Measurements from ENCODE around the gene ADAM15.

The ADAM15 gene

GRCh38 chr1:155069551-155070157 lies 18.5 kb downstream of the ADAM15 start:
- peaks cover 3% of the 10 kb centered on the region for H3K4me1 ChIP-seq (ENCODE audit: control insufficient read depth, insufficient read depth, low read length)
- POLR2A ChIA-PET: no interaction called here
- no peak overlapping the region for H3K4me3 ChIP-seq (ENCODE audit: low read depth, low read length)
- no peaks in the 10 kb centered on the region for H3K9me3 ChIP-seq (ENCODE audit: control insufficient read depth, insufficient read depth, low read depth, low read length)
- H3K27ac ChIP-seq (ENCODE audit: extremely low read depth, low read depth, low read length): no peak overlapping the region
- CTCF ChIA-PET: interaction anchor here (0.6 to 8.0 kb wide), 6 partner anchors 8 to 98 kb away, joined by 3 to 66 read pairs (median 6); partner anchors contain the start of gene EFNA3
- peaks cover 0 to 5% of the 10 kb centered on the region in 2 experiments; a peak in 1 of 3 replicates for H3K36me3 ChIP-seq (ENCODE audit: control insufficient read depth in 2 of 2, insufficient read depth in 1 of 2, low read length in 2 of 2)
- TF ChIP-seq ZBTB8A (tag by site-specific recombination; IDR thresholded peaks at IDR 0.05) (0 out of 2 replicates have a peak, but pooled peaks have one; percentile 35), ZNF707 (tag by site-specific recombination; IDR thresholded peaks at IDR 0.05) (no peak), OSR2 (tag by site-specific recombination; IDR thresholded peaks at IDR 0.05) (peak; percentile 6; the same call in 1 of the 2 replicates), INSM2 (tag by site-specific recombination; IDR thresholded peaks at IDR 0.05) (no peak), ZBTB10 (tag by site-specific recombination; IDR thresholded peaks at IDR 0.05) (no peak), ZNF16 (tag by site-specific recombination; IDR thresholded peaks at IDR 0.05; ENCODE audit: low read depth) (no peak), KLF17 (tag by site-specific recombination; IDR thresholded peaks at IDR 0.05) (peak; percentile 86), ZNF23 (tag by site-specific recombination; IDR thresholded peaks at IDR 0.05; ENCODE audit: borderline replicate concordance) (no peak), ZNF518A (tag by site-specific recombination; conservative IDR thresholded peaks at IDR 0.05; ENCODE audit: low read depth) (no peak), ZNF169 (tag by site-specific recombination; IDR thresholded peaks at IDR 0.05) (no peak), SP3 (tag by site-specific recombination; IDR thresholded peaks at IDR 0.05) (peak; percentile 42), KLF1 (tag by site-specific recombination; IDR thresholded peaks at IDR 0.05) (peak; percentile 98), ZNF624 (tag by site-specific recombination; IDR thresholded peaks at IDR 0.05) (no peak), CTCF (tag by site-specific recombination; IDR thresholded peaks at IDR 0.05) (no peak), ZSCAN18 (tag by site-specific recombination; IDR thresholded peaks at IDR 0.05) (no peak), ATF2 (tag by site-specific recombination; IDR thresholded peaks at IDR 0.05; ENCODE audit: low read depth) (no peak), KLF16 (tag by site-specific recombination; IDR thresholded peaks at IDR 0.05) (peak; percentile 82; the same call in 1 of the 2 replicates), ZNF335 (tag by site-specific recombination; conservative IDR thresholded peaks at IDR 0.05) (no peak; the same call in 1 of the 2 replicates), ZNF138 (tag by site-specific recombination; IDR thresholded peaks at IDR 0.05; ENCODE audit: borderline replicate concordance) (no peak), GLIS2 (tag by site-specific recombination; IDR thresholded peaks at IDR 0.05) (peak; percentile 55)

Measured in HEK293 (cell line).